ENCODE data around the gene MAPK11. TPM values are rescaled to one million over a fixed set of nuclear protein-coding genes. Genes with fewer than 3 reads are reported as not detected.
"Not testable (repeated sequence)": the region's sequence is repeated elsewhere in the genome, so short reads cannot be mapped to it uniquely, and the experiment has no call there.

Gene MAPK11
- total RNA-seq, 2 donors from 2014 or later = 11.5 to 11.6 TPM

- intact Hi-C loops (cut with DNase I) = no loop called here
- DNase-seq (ENCODE audit: low spot score) = no peak
Observed at GRCh38 chr22:50281384-50281760, 11.2 kb upstream of the MAPK11 start.

DNA sequence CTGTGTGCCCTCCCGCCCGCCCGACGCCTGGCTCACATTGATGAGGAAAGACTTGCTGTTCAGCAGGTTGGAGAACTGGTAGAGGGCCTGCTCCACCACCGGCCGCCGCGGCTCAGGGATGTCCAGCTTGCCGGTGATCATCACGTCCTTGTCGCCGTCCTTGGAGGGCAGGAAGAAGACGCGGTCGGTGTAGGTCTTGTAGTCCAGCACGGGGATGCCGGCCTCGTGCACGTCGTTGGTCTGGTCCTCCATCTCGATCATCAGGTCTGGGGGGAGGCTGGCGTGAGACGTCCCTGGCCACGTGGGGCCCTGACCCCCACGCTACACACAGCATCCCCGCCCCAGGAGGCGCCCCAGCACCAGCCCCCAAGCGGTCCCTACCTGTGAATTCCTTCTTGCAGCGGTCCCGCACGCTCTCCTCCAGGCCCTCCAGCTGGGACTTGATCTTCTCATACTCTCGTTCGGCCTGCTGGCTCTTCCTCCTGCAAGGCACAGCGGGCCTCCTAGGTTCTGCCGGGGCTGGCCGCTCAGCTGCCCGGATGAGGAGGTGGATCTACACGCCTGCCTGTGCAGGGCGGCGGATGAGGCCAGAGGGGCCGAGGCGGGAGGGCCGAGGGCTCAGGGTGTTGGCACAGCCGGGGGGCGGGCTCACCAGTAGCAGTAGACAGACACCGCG is 10.7 kb upstream of the MAPK11 start:
- DNase-seq (ENCODE audit: low spot score) = no peak
- intact Hi-C loops (cut with DNase I) = no loop called here

GRCh38 chr22:50280022-50280707 is 10.0 kb upstream of the MAPK11 start:
- intact Hi-C loops (cut with DNase I) = no loop called here
- no peak for DNase-seq (ENCODE audit: low spot score)

DNA sequence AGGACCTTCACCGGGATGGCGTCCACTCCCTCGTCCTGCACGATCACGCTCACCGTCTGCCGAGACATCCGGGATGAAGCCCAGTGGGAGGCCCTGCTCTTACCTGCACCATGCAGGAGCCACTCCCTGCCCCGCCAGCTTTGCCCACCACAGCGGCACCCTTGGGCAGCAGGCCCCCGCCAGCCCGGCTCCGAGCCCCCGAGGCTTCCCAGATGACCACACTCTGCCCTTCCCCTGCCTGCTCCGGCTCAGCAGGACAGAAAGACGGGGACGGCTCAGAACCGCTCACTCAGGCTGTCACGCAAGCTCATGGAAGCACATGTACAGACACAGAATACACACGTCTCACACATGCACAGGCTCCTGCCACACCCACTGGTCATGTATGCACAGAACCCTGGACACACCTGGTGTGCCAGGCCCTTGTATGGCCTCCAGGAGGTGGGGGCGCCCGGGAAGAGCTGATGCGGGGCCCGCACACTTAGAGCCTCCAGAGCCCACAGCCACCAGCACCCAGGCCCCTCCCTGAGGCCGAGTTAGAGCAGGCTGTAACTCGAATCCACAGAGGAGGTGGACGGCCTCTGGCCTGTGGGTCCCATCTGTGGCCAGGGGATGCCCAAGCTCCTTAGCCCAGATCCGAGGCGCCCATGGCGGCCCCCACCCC is 8.9 kb upstream of the MAPK11 start:
- DNase-seq (ENCODE audit: low spot score) = no peak
- intact Hi-C loops (cut with DNase I) = loop anchor here (5.0 kb wide), 2 partner anchors 48 to 63 kb away; partner anchors contain the start of genes DENND6B (in 2 of the 2) and PPP6R2 (in 1 of the 2)

- no peak for DNase-seq (ENCODE audit: low spot score)
- intact Hi-C loops (cut with DNase I) = loop anchor here (5.0 kb wide), 2 partner anchors 49 to 64 kb away; partner anchors contain the start of genes DENND6B (in 2 of the 2) and PPP6R2 (in 1 of the 2)
Observed at GRCh38 chr22:50278461-50278860, 8.3 kb upstream of the MAPK11 start.

- intact Hi-C loops (cut with DNase I) = loop anchor here (5.0 kb wide), 2 partner anchors 50 to 65 kb away; partner anchors contain the start of genes DENND6B (in 2 of the 2) and PPP6R2 (in 1 of the 2)
Observed at GRCh38 chr22:50277761-50278160, 7.6 kb upstream of the MAPK11 start.

DNA sequence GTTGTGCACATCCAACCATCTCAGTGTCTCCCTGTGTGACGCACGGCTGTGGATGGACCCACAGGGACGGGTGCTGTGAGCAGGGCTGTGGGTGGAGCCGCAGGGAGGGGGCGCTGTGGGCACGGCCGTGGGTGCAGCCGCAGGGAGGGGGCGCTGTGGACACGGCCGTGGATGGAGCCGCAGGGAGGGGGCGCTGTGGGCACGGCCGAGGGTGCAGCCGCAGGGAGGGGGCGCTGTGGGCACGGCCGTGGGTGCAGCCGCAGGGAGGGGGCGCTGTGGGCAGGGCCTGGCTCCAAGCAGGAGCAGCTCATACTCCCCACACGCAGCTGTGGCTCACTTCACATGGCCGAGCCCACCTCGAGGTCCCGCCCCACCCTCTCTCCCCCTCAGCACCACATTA is 6.0 kb upstream of the MAPK11 start:
- DNase-seq (ENCODE audit: low spot score) = peak; percentile 90
- intact Hi-C loops (cut with DNase I) = loop anchor here (5.0 kb wide), 2 partner anchors 51 to 66 kb away; partner anchors contain the start of genes DENND6B (in 2 of the 2) and PPP6R2 (in 1 of the 2)

More at GRCh38 chr22:50277761-50278160, 7.6 kb upstream of the MAPK11 start:
- no peak for DNase-seq (ENCODE audit: low spot score)

- no peak for DNase-seq (ENCODE audit: low spot score)
- intact Hi-C loops (cut with DNase I) = loop anchor here (5.0 kb wide), 2 partner anchors 52 to 67 kb away; partner anchors contain the start of genes DENND6B (in 2 of the 2) and PPP6R2 (in 1 of the 2)
Observed at GRCh38 chr22:50275181-50276055, 5.2 kb upstream of the MAPK11 start.

DNA sequence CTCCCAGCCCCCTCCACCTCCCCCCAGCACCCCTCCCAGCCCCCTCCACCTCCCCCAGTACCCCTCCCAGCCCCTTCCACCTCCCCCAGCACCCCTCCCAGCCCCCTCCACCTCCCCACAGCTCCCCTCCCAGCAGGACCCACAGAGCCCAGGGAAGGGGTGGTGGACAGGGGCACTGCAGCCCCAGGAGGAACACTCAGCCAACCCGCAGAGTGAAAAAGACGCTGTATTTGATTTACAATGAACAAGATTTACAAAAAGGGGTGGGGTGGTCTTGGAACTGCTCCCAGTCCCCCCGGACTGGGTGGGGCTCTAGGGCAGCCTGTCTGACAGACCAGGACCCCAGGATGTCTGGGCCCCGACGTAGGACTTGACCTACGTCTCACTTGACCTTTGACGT is 4.6 kb upstream of the MAPK11 start:
- intact Hi-C loops (cut with DNase I) = loop anchor here (5.0 kb wide), 2 partner anchors 53 to 68 kb away; partner anchors contain the start of genes DENND6B (in 2 of the 2) and PPP6R2 (in 1 of the 2)
- DNase-seq (ENCODE audit: low spot score) = no peak

- DNase-seq (ENCODE audit: low spot score) = no peak
- intact Hi-C loops (cut with DNase I) = no loop called here
Observed at GRCh38 chr22:50274311-50274710, 4.1 kb upstream of the MAPK11 start.

- DNase-seq (ENCODE audit: low spot score); intact Hi-C loops (cut with DNase I): not testable (repeated sequence)
Observed at GRCh38 chr22:50273781-50274180, 3.6 kb upstream of the MAPK11 start.

GRCh38 chr22:50273352-50273751 is 3.2 kb upstream of the MAPK11 start:
- DNase-seq (ENCODE audit: low spot score); intact Hi-C loops (cut with DNase I): not testable (repeated sequence)

- no peak for DNase-seq (ENCODE audit: low spot score)
- intact Hi-C loops (cut with DNase I) = no loop called here
Observed at GRCh38 chr22:50272044-50272802, 2.0 kb upstream of the MAPK11 start.

- no peak for DNase-seq (ENCODE audit: low spot score)
- intact Hi-C loops (cut with DNase I) = no loop called here
Observed at GRCh38 chr22:50271519-50271970, 1.4 kb upstream of the MAPK11 start.

DNA sequence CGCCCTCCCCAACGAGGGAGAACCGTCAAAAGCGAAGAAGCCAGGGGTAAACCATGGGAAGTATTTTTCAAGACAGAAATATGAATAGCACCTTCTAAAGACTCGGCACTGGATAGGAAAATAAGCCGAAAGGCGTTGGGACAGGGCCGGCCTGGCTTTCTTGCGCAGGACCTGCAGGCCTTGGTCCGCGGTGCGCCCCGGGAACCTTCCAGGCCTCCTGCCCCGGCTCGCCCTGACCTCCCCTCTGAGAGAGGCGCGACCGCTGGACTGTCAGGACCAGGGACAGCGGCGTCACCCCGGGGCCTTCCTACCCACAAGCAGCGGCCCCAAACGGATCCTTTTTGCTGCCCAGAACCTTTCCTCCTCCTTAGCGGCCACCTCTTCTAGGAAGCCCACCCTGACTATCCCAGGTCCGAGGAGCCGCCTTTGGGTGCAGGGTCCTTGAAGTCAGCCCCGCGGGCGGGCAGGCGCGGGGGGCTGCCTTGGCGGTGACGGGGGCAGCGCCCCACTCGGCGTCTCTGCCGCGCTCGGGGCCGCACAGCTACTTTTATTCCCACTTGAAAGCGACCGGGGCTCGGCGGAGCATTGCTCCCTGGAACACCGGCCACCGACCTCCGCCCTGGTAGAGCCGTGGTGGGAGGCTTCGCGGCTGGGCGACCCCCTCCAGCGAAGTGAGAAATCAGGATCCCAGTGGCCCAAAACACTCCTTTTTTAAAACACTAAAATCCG is 650 bp upstream of the MAPK11 start:
- peak; percentile 92 for DNase-seq (ENCODE audit: low spot score)
- intact Hi-C loops (cut with DNase I) = no loop called here

GRCh38 chr22:50269573-50269969 is 609 bp downstream of the MAPK11 start:
- DNase-seq (ENCODE audit: low spot score) = no peak
- intact Hi-C loops (cut with DNase I) = loop anchor here in 1 of 2 donors (2.0 kb wide), 1 partner anchor 73 kb away; the partner anchor contains the start of gene PPP6R2

DNA sequence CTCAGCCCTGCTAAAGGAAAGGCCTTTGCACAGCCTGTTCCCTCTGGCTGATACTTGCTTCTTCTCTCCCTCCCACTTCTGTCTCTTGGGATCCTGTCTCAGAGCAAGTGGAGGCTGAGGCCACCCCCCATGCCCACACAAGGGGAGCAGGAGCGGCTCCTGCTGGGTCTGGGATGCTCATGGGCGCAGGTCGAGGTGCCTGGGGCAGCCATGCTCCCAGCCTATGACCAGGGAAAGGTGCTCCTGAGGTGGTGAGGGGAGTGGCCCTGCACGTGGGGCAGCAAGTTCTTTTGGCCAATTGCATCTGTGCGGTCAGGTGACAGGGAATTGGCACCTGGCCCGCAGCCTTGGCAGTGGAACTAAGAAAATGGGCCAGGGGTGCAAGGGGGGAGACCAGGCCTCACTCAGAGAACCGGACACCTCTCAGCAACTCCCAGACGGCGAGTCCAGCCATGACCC is 1.5 kb downstream of the MAPK11 start:
- DNase-seq (ENCODE audit: low spot score) = no peak
- intact Hi-C loops (cut with DNase I) = loop anchor here in 1 of 2 donors (2.0 kb wide), 1 partner anchor 74 kb away; the partner anchor contains the start of gene PPP6R2
